MCF 10A (cell line): ENCODE data around the gene LCN2. TPM values are rescaled to one million over a fixed set of nuclear protein-coding genes. Genes with fewer than 3 reads are reported as not detected.

Experiments
- BruUV-seq: library from RNA; stranded (reverse); fragments of 400-500 nt; replicated peaks from 2 replicates; lab custom pipeline; 2021; lab: Mats Ljungman, UMichigan
- CTCF ChIA-PET: fragments of 300-600 bp; sonication (Branson Sonifier 250); formaldehyde crosslinking; extraction: SDS; loops from one replicate; lab custom pipeline; 2021; ENCODE audit warnings: antibody characterized with exemption, inconsistent platforms; lab: Yijun Ruan, JAX
- POLR2A ChIA-PET: fragments of 300-600, 350-650 bp; sonication (Branson Sonifier 250); formaldehyde crosslinking; extraction: SDS; loops from one replicate; lab custom pipeline; 2020; ENCODE audit warnings: antibody characterized with exemption, inconsistent platforms; lab: Yijun Ruan, JAX
- DNase-seq: peaks from one replicate; pipeline ENCODE4 v3.0.0-alpha.2; 2018; ENCODE audit not compliant: unreplicated experiment
- H3K27ac Mint-ChIP-seq: one replicate; pipeline ENCODE4 v1.8.0; 2022; ENCODE audit warnings: mild to moderate bottlenecking, low read depth, mixed read lengths; ENCODE audit not compliant: unreplicated experiment
- H3K27me3 Mint-ChIP-seq: one replicate; pipeline ENCODE4 v1.8.0; 2022; ENCODE audit warnings: mixed read lengths; ENCODE audit not compliant: insufficient read depth, unreplicated experiment
- H3K36me3 Mint-ChIP-seq: one replicate; pipeline ENCODE4 v1.8.0; 2022; ENCODE audit warnings: mild to moderate bottlenecking, moderate library complexity, mixed read lengths; ENCODE audit not compliant: insufficient read depth, unreplicated experiment
- H3K4me1 Mint-ChIP-seq: one replicate; pipeline ENCODE4 v1.8.0; 2022; ENCODE audit warnings: mixed read lengths; ENCODE audit not compliant: insufficient read depth, unreplicated experiment
- H3K4me3 Mint-ChIP-seq: one replicate; pipeline ENCODE4 v1.8.0; 2022; ENCODE audit warnings: mild to moderate bottlenecking, moderate library complexity, mixed read lengths; ENCODE audit not compliant: unreplicated experiment
- H3K9me3 Mint-ChIP-seq: one replicate; pipeline ENCODE4 v1.8.0; 2022; ENCODE audit warnings: mixed read lengths; ENCODE audit not compliant: unreplicated experiment
- intact Hi-C: fragments of 100-400 bp; cut with micrococcal nuclease; formaldehyde crosslinking; loops from 2 replicates; pipeline ENCODE4 v1.14.1; 2022
- total RNA-seq: library from RNA; stranded (reverse); gene quantifications from 2 replicates; pipeline ENCODE4 v1.2.3, GENCODE V29; 2022
- TF ChIP-seq, protein P1 (sequence below): fragments of 200-600 bp; IDR thresholded peaks from one replicate; pipeline ENCODE4 v1.8.0; 2022; ENCODE audit warnings: antibody characterized with exemption, mild to moderate bottlenecking; ENCODE audit not compliant: unreplicated experiment

LCN2 gene
- total RNA-seq, 1 experiment from 2014 or later = 7.7 TPM

DNA sequence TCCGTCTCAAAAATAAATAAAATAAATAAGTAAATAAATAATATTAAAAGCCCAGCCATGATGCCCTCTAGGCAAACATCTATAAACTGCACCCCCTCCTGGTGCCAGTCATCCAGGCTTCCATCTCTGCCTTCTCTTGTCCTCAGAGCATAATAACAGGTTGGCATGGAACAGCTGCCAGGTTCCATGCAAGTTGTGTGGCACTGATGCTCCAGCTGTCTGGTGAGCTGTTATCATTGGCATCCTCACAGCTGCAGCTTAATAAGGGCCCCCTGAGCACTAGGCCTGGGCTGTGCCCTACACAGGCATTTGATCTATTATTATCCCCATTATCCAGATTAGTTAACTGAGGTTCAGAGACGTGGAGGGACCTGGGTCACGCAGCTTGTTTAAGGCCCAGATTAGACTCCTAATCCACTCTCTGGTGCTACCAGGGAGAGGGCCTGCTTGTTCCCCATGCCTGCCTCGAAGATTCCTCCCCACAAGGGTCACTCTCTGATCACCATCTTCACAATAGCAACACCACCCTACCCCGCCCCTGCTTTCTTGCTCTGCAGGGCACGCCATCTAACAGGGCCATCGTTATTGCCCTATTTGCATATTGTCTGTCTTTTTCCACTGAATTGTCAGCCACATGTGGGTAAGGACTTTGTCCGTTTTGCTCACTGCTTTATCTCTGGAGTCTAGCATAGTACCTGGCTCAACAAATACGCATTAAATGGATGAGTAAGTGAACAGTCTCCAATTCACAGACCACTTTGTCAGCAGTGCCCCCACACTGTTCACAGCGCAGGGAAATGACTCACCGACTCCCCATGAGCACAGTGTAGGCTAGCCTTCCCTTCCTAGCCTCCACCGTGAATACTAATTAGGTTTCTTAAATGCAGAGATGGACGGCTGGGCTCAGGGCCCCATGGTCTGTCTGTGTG, 52.5 kb downstream of the LCN2 start:
- H3K27ac Mint-ChIP-seq = no peak overlapping the region
- TF ChIP-seq, protein P1, sequence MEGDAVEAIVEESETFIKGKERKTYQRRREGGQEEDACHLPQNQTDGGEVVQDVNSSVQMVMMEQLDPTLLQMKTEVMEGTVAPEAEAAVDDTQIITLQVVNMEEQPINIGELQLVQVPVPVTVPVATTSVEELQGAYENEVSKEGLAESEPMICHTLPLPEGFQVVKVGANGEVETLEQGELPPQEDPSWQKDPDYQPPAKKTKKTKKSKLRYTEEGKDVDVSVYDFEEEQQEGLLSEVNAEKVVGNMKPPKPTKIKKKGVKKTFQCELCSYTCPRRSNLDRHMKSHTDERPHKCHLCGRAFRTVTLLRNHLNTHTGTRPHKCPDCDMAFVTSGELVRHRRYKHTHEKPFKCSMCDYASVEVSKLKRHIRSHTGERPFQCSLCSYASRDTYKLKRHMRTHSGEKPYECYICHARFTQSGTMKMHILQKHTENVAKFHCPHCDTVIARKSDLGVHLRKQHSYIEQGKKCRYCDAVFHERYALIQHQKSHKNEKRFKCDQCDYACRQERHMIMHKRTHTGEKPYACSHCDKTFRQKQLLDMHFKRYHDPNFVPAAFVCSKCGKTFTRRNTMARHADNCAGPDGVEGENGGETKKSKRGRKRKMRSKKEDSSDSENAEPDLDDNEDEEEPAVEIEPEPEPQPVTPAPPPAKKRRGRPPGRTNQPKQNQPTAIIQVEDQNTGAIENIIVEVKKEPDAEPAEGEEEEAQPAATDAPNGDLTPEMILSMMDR = no peak

DNA sequence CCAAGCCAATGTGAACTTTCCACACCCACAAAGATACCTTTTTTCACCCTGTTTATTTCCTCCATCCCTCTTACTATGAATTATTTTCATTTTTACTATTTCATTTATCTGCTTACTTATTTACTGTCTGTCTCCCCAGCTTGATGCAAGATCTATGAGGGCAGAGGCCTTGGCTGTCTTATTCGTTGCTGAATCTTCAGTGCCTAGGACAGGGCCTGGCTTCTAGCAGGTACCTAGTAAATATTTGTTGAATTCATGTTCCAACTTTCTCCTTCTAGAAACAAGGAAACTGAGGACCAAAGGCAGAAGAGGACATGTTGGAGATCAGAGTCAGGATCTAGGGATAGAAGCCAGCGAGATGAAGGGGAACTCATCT, 53.4 kb downstream of the LCN2 start:
- Mint-ChIP-seq H3K4me3 (peak overlapping the region; percentile 35), H3K27ac (no peak overlapping the region), H3K27me3 (peaks cover 21% of the 10 kb centered on the region), H3K4me1 (no peaks in the 10 kb centered on the region), H3K9me3 (no peaks in the 10 kb centered on the region), H3K36me3 (no peaks in the 10 kb centered on the region)
- POLR2A ChIA-PET = no interaction called here
- no peak for DNase-seq
- no TSS peak for BruUV-seq
- TF ChIP-seq, protein P1 = no peak
- intact Hi-C loops = no loop called here
- CTCF ChIA-PET = no interaction called here

More for the DNA sequence above, 52.5 kb downstream of the LCN2 start:
- H3K9me3 Mint-ChIP-seq = no peaks in the 10 kb centered on the region
- no TSS peak for BruUV-seq
- POLR2A ChIA-PET = no interaction called here
- H3K27me3 Mint-ChIP-seq = peaks cover 20% of the 10 kb centered on the region
- intact Hi-C loops = no loop called here
- no peak for DNase-seq
- H3K36me3 Mint-ChIP-seq = no peaks in the 10 kb centered on the region
- H3K4me3 Mint-ChIP-seq = no peak overlapping the region
- CTCF ChIA-PET = interaction anchor here (0.6 kb wide), 2 partner anchors 11 to 434 kb away, joined by 3 read pairs; no protein-coding TSS in a partner anchor
- no peaks in the 10 kb centered on the region for H3K4me1 Mint-ChIP-seq

Other genes with a start within 250 kb of the LCN2 start
- gene ST6GALNAC6, start 249.8 kb upstream of the LCN2 start, total RNA-seq = 16.5 and 17.6 TPM in 2 replicates
- gene ST6GALNAC4, start 232.4 kb upstream of the LCN2 start, total RNA-seq = 36.3 and 39.5 TPM in 2 replicates
- 4.0 and 5.7 TPM in 2 replicates for gene PIP5KL1, start 218.7 kb upstream of the LCN2 start, total RNA-seq
- 41.5 and 41.8 TPM in 2 replicates for gene DPM2, start 211.6 kb upstream of the LCN2 start, total RNA-seq
- 17.5 and 23.9 TPM in 2 replicates for gene EEIG1, start 168.5 kb upstream of the LCN2 start, total RNA-seq
- 15.8 and 17.1 TPM in 2 replicates for gene NAIF1, start 82.1 kb upstream of the LCN2 start, total RNA-seq
- gene SLC25A25, start 81.2 kb upstream of the LCN2 start, total RNA-seq = 11.1 and 15.5 TPM in 2 replicates
- gene PTGES2, start 21.7 kb upstream of the LCN2 start, total RNA-seq = 114 and 130 TPM in 2 replicates
- gene BBLN, start 10.8 kb downstream of the LCN2 start, total RNA-seq = 68.6 and 70.4 TPM in 2 replicates
- 133 and 151 TPM in 2 replicates for gene CIZ1, start 42.1 kb downstream of the LCN2 start, total RNA-seq
- gene DNM1, start 53.9 kb downstream of the LCN2 start, total RNA-seq = 0.98 and 2.0 TPM in 2 replicates
- 124 and 147 TPM in 2 replicates for gene GOLGA2, start 126.6 kb downstream of the LCN2 start, total RNA-seq
- gene SWI5, start 126.8 kb downstream of the LCN2 start, total RNA-seq = 27.7 and 39.0 TPM in 2 replicates
- gene TRUB2, start 173.0 kb downstream of the LCN2 start, total RNA-seq = 36.1 and 37.6 TPM in 2 replicates
- gene COQ4, start 173.4 kb downstream of the LCN2 start, total RNA-seq = 57.1 and 58.9 TPM in 2 replicates
- 17.0 and 18.8 TPM in 2 replicates for gene SLC27A4, start 191.1 kb downstream of the LCN2 start, total RNA-seq
- gene URM1, start 221.9 kb downstream of the LCN2 start, total RNA-seq = 56.8 and 57.7 TPM in 2 replicates